Hepatocyte (in vitro differentiated cells): ENCODE results near the gene ST6GALNAC5. TPM values are rescaled to one million over a fixed set of nuclear protein-coding genes. Genes with fewer than 3 reads are reported as not detected.

Experiments used
- DNase-seq: peaks from one replicate; pipeline ENCODE4 v3.0.0-alpha.2; 2016; ENCODE audit warnings: low spot score
- H2AFZ ChIP-seq: fragments of 200-600 bp; sonication (generic); 2 replicates; pipeline ENCODE4 v1.6.0; 2016; ENCODE audit warnings: antibody characterized with exemption, mild to moderate bottlenecking
- H3K27ac ChIP-seq: fragments of 200-600 bp; sonication (generic); 2 replicates; pipeline ENCODE4 v1.5.1; 2016; ENCODE audit warnings: mild to moderate bottlenecking
- H3K27me3 ChIP-seq: fragments of 200-600 bp; sonication (generic); 2 replicates; pipeline ENCODE4 v1.6.1; 2016
- H3K36me3 ChIP-seq: fragments of 200-600 bp; sonication (generic); replicated peaks from 2 replicates; pipeline ENCODE4 v1.5.1; 2016; ENCODE audit warnings: low read depth; ENCODE audit not compliant: insufficient read depth
- H3K4me1 ChIP-seq: fragments of 200-600 bp; sonication (generic); 2 replicates; pipeline ENCODE4 v1.5.1; 2016; ENCODE audit warnings: mild to moderate bottlenecking, moderate library complexity; ENCODE audit not compliant: insufficient read depth
- H3K4me2 ChIP-seq: fragments of 200-600 bp; sonication (generic); 2 replicates; pipeline ENCODE4 v1.6.0; 2016
- H3K4me3 ChIP-seq: fragments of 200-600 bp; sonication (generic); 2 replicates; pipeline ENCODE4 v1.5.1; 2016; ENCODE audit warnings: mild to moderate bottlenecking
- H3K79me2 ChIP-seq: fragments of 200-600 bp; sonication (generic); 2 replicates; pipeline ENCODE4 v1.6.0; 2017; ENCODE audit warnings: mild to moderate bottlenecking
- H3K9me2 ChIP-seq: fragments of 200-600 bp; sonication (generic); replicated peaks from 2 replicates; pipeline ENCODE4 v1.6.0; 2017; ENCODE audit warnings: mild to moderate bottlenecking; ENCODE audit not compliant: insufficient read depth
- H3K9me3 ChIP-seq: fragments of 200-600 bp; sonication (generic); 2 replicates; pipeline ENCODE4 v1.5.1; 2016; ENCODE audit warnings: low read depth, mild to moderate bottlenecking
- H4K20me1 ChIP-seq: fragments of 200-600 bp; sonication (generic); 2 replicates; pipeline ENCODE4 v1.6.0; 2016; ENCODE audit warnings: mild to moderate bottlenecking; ENCODE audit not compliant: insufficient read depth, poor library complexity, severe bottlenecking
- CTCF ChIP-seq: fragments of 200-600 bp; sonication (generic); IDR thresholded peaks from 2 replicates; pipeline ENCODE4 v1.5.1; 2016; ENCODE audit warnings: antibody characterized with exemption, mild to moderate bottlenecking; ENCODE audit not compliant: poor library complexity
- EZH2 ChIP-seq: fragments of 200-600 bp; sonication (generic); IDR thresholded peaks from 2 replicates; pipeline ENCODE4 v1.6.1; 2016; ENCODE audit warnings: antibody characterized with exemption, mild to moderate bottlenecking, borderline replicate concordance
- EZH2phosphoT487 ChIP-seq: fragments of 200-600 bp; sonication (generic); IDR thresholded peaks from one replicate; pipeline ENCODE4 v1.6.1; 2018; ENCODE audit warnings: antibody characterized with exemption, mild to moderate bottlenecking, low read depth, moderate library complexity; ENCODE audit not compliant: unreplicated experiment, severe bottlenecking
- WGBS: methylation state at CpG from one replicate; pipeline ENCODE4 v1.1.6; 2016; ENCODE audit warnings: low lambda C conversion rate; ENCODE audit errors: missing lambda C conversion rate; 5-methylcytosine and 5-hydroxymethylcytosine counted together
- polyA plus RNA-seq: library from polyadenylated mRNA; unstranded; fragments of >200 nt; fragmentation: Nextera tagmentation; extraction: Ambion mirVana; gene quantifications from 2 replicates; pipeline ENCODE4 v1.2.1, GENCODE V29; 2016
- total RNA-seq: library from RNA; depleted of rRNA; stranded (reverse); fragments of >200 nt; gene quantifications from 2 replicates; pipeline ENCODE4 v1.2.3, GENCODE V29; 2014

ST6GALNAC5 gene
- total and polyA plus RNA-seq, 2 experiments from 2014 or later = 3.6 to 3.7 TPM

GRCh38 chr1:76950306-76950705, 83.0 kb downstream of the ST6GALNAC5 start:
- DNase-seq = no peak
- Histone ChIP-seq H3K4me2 (no peak overlapping the region), H3K4me3 (no peak overlapping the region), H4K20me1 (no peaks in the 10 kb centered on the region), H3K27ac (no peak overlapping the region), H3K27me3 (no peaks in the 10 kb centered on the region), H3K4me1 (no peaks in the 10 kb centered on the region), H3K36me3 (no peaks in the 10 kb centered on the region), H3K9me3 (no peaks in the 10 kb centered on the region), H3K79me2 (no peaks in the 10 kb centered on the region), H2AFZ (no peak overlapping the region), H3K9me2 (no peaks in the 10 kb centered on the region)
- no peak for TF ChIP-seq EZH2phosphoT487
- TF ChIP-seq CTCF = no peak
- no peak for TF ChIP-seq EZH2
- 96% methylated on average over 2 of the region's 2 CpGs for WGBS

- no peak for DNase-seq
- TF ChIP-seq CTCF (no peak), EZH2phosphoT487 (no peak), EZH2 (no peak)
- H3K9me3 ChIP-seq = no peaks in the 10 kb centered on the region
- H3K27me3 ChIP-seq = no peaks in the 10 kb centered on the region
- H3K36me3 ChIP-seq = no peaks in the 10 kb centered on the region
- no peak overlapping the region for H3K4me2 ChIP-seq
- no peaks in the 10 kb centered on the region for H3K79me2 ChIP-seq
- 40% methylated on average over 2 of the region's 2 CpGs for WGBS
- no peaks in the 10 kb centered on the region for H3K4me1 ChIP-seq
- no peaks in the 10 kb centered on the region for H3K9me2 ChIP-seq
- no peak overlapping the region for H3K4me3 ChIP-seq
- H2AFZ ChIP-seq = no peak overlapping the region
- H3K27ac ChIP-seq = no peak overlapping the region
- H4K20me1 ChIP-seq = no peaks in the 10 kb centered on the region
These were observed 83.9 kb downstream of the ST6GALNAC5 start for GRCh38 chr1:76951153-76951552.

GRCh38 chr1:76955652-76956051, 88.4 kb downstream of the ST6GALNAC5 start:
- H3K4me3 ChIP-seq = no peak overlapping the region
- DNase-seq = no peak
- no peaks in the 10 kb centered on the region for H3K4me1 ChIP-seq
- H3K27ac ChIP-seq = no peak overlapping the region
- TF ChIP-seq EZH2 (no peak), CTCF (no peak), EZH2phosphoT487 (no peak)
- no peaks in the 10 kb centered on the region for H3K79me2 ChIP-seq
- no peak overlapping the region for H2AFZ ChIP-seq
- H3K9me2 ChIP-seq = no peaks in the 10 kb centered on the region
- H4K20me1 ChIP-seq = no peaks in the 10 kb centered on the region
- H3K36me3 ChIP-seq = no peaks in the 10 kb centered on the region
- no peaks in the 10 kb centered on the region for H3K27me3 ChIP-seq
- no peak overlapping the region for H3K4me2 ChIP-seq
- no peaks in the 10 kb centered on the region for H3K9me3 ChIP-seq

GRCh38 chr1:76957961-76958360, 90.7 kb downstream of the ST6GALNAC5 start:
- Histone ChIP-seq H3K79me2 (no peaks in the 10 kb centered on the region), H3K36me3 (no peaks in the 10 kb centered on the region), H3K4me3 (no peak overlapping the region), H2AFZ (no peak overlapping the region), H3K4me1 (no peaks in the 10 kb centered on the region), H3K27ac (no peak overlapping the region), H3K4me2 (no peak overlapping the region), H3K27me3 (no peaks in the 10 kb centered on the region), H3K9me3 (no peaks in the 10 kb centered on the region), H4K20me1 (no peaks in the 10 kb centered on the region), H3K9me2 (no peaks in the 10 kb centered on the region)
- no peak for DNase-seq
- TF ChIP-seq EZH2 (no peak), CTCF (no peak), EZH2phosphoT487 (no peak)
- WGBS = 91% methylated on average over 8 of the region's 8 CpGs
